ENCODE measurements around the gene RALGPS2. TPM values are rescaled to one million over a fixed set of nuclear protein-coding genes. Genes with fewer than 3 reads are reported as not detected.

RALGPS2 gene
- total and polyA plus RNA-seq, 8 donors = 3.1 to 72.3 (median 8.3) TPM

DNA sequence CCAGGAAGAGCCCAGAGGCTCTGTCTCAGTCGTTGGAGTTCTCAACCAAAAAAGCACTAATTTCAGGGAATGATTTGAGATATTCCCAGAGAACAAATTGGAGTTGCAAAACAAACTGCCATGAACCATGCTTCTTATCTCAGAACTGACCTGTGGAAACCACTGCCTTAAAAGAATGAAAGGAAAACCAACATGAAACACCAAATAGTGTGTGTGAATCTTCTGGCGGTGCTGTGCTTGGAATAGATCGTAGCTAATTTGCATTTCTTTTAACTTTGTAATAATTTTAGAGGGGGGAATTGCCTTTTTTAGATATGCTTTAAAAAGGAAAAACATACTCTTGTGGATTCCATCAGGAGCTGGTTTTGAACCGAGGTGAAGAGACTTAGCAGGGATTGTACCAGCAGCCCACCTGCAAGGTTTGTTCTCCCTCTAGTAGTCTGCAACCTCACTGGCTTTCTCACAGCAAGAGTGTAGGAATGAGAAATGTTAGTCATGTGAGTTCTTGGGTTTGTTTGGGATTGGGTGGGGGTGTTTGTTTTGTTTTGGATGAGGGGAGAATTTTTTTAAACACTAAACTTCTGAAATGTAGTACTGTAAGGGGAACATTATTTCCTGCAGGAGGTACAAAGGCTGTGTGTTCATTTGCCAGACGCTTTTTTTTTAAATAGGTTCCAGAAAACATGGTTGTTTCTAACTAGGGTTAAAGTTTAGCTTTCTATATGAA lies 191.6 kb downstream of the RALGPS2 start:
- intact Hi-C loops (cut with DNase I; ENCODE audit: low total_unique reads) = no loop called here
- Histone ChIP-seq H3K9me3 (no peaks in the 10 kb centered on the region), H3K36me3 (peaks cover 0 to 23% (median 10%) of the 10 kb centered on the region in 4 donors), H3K27ac (no peak overlapping the region), H3K4me3 (no peak overlapping the region), H3K27me3 (no peaks in the 10 kb centered on the region), H3K4me1 (peaks cover 0 to 15% (median 0%) of the 10 kb centered on the region in 4 donors)
- WGBS, 5 donors = 77 to 82% (median 81%) methylated on average over 5 of the region's 5 CpGs
- DNase-seq = no peak
- no peak for TF ChIP-seq POLR2AphosphoS5 (IDR thresholded peaks at IDR 0.05)
- TF ChIP-seq POLR2A (IDR thresholded peaks at IDR 0.05) = no peak
- TF ChIP-seq EP300 (IDR thresholded peaks at IDR 0.05) = no peak
- no peak for TF ChIP-seq CTCF (IDR thresholded peaks at IDR 0.05)

- Histone ChIP-seq H3K27ac (no peak overlapping the region), H3K27me3 (no peaks in the 10 kb centered on the region), H3K9me3 (no peaks in the 10 kb centered on the region), H3K4me3 (no peak overlapping the region), H3K4me1 (peaks cover 0 to 15% (median 0%) of the 10 kb centered on the region in 4 donors), H3K36me3 (peaks cover 0 to 22% (median 10%) of the 10 kb centered on the region in 4 donors)
- intact Hi-C loops (cut with DNase I; ENCODE audit: low total_unique reads) = no loop called here
- WGBS, 5 donors = 62 to 74% (median 72%) methylated on average over 6 of the region's 6 CpGs
- no peak for DNase-seq
- no peak for TF ChIP-seq POLR2A (IDR thresholded peaks at IDR 0.05)
- no peak for TF ChIP-seq CTCF (IDR thresholded peaks at IDR 0.05)
- TF ChIP-seq POLR2AphosphoS5 (IDR thresholded peaks at IDR 0.05) = no peak
Observed at GRCh38 chr1:178918308-178918707, 193.3 kb downstream of the RALGPS2 start.

DNA sequence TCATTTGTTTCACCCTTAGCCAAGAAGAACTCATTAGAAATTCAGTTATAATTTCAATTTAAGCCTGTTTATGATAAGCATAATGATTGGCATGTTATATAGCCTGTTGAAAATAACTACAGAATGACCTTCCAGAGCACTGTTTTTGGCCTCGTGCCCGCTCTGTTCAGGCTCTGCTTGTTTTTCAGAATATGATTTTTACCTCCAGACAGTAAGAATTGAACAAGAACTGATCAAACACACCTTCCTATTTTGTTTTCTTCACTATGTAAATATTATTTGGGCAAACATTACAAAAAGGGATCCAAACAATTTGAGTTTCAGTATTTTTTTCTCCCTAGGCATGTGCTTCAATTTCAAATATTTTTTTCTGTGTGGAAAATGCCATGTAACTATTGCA lies 193.9 kb downstream of the RALGPS2 start:
- 70 to 77% (median 73%) methylated on average over 2 of the region's 2 CpGs for WGBS, 5 donors
- peaks cover 0 to 16% (median 7%) of the 10 kb centered on the region in 4 donors for H3K36me3 ChIP-seq
- H3K4me3 ChIP-seq = no peak overlapping the region
- intact Hi-C loops (cut with DNase I; ENCODE audit: low total_unique reads) = no loop called here
- no peaks in the 10 kb centered on the region for H3K27me3 ChIP-seq
- peak in 1 of 2 donors; percentile 59 for DNase-seq
- peaks cover 0 to 15% (median 0%) of the 10 kb centered on the region in 4 donors for H3K4me1 ChIP-seq
- no peak overlapping the region for H3K27ac ChIP-seq
- H3K9me3 ChIP-seq = no peaks in the 10 kb centered on the region
- TF ChIP-seq POLR2A (IDR thresholded peaks at IDR 0.05) (no peak), POLR2AphosphoS5 (IDR thresholded peaks at IDR 0.05) (no peak), CTCF (IDR thresholded peaks at IDR 0.05) (no peak), EP300 (IDR thresholded peaks at IDR 0.05) (no peak)

DNA sequence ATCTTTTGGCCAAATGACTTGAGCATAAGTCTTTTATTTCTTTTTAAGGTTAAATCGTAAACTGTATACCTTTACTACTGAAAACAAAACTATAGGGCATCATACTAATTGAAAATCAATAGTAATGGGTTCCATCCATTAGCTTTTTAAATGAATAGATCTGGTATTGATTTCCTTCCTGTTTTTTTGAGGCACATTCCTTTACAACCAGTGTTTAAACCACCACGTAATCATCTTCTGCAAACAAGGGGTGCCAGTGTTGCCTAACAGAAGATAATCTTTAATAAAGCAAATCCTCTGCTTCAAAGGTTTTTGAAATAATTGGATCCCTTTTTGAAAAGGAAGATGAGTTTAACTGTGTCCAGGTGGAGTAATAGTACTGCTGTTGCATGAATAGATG lies 194.5 kb downstream of the RALGPS2 start:
- Histone ChIP-seq H3K27me3 (no peaks in the 10 kb centered on the region), H3K36me3 (peaks cover 0 to 11% (median 3%) of the 10 kb centered on the region in 4 donors), H3K27ac (no peak overlapping the region), H3K9me3 (peaks cover 0 to 4% (median 3%) of the 10 kb centered on the region in 4 donors), H3K4me1 (peaks cover 0 to 15% (median 0%) of the 10 kb centered on the region in 4 donors), H3K4me3 (no peak overlapping the region)
- 77 to 90% (median 85%) methylated on average over 2 of the region's 2 CpGs for WGBS, 5 donors
- TF ChIP-seq CTCF (IDR thresholded peaks at IDR 0.05) (no peak), POLR2A (IDR thresholded peaks at IDR 0.05) (no peak), POLR2AphosphoS5 (IDR thresholded peaks at IDR 0.05) (no peak), EP300 (IDR thresholded peaks at IDR 0.05) (no peak)
- intact Hi-C loops (cut with DNase I; ENCODE audit: low total_unique reads) = no loop called here
- no peak for DNase-seq
